IPS-NIHi11 (cell line): ENCODE data around the gene SLC9A9.

ENCODE experiments used
- DNase-seq: peaks from one replicate; pipeline ENCODE4 v3.0.0; 2012; ENCODE audit warnings: mixed read lengths, low spot score

SLC9A9 gene

DNA sequence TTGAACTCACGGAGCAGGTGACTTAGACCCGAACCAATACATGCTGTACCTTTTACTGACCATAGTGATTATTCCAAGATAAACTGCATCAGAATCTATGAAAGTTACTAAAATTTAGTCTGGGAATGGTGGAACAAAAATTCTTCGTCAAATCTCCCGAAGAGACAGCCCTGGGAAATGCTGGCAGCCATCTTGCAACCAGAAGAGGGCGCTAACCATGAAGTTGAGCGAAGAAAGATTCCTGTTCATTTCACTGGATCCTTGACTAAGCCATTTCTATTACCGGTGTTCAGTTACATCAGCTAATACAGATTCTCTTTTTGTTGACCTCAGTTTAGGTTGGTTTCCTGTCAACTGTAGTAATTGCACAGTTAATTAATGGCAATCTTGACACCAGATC is 199.6 kb downstream of the SLC9A9 start:
- DNase-seq: peak; percentile 38

DNA sequence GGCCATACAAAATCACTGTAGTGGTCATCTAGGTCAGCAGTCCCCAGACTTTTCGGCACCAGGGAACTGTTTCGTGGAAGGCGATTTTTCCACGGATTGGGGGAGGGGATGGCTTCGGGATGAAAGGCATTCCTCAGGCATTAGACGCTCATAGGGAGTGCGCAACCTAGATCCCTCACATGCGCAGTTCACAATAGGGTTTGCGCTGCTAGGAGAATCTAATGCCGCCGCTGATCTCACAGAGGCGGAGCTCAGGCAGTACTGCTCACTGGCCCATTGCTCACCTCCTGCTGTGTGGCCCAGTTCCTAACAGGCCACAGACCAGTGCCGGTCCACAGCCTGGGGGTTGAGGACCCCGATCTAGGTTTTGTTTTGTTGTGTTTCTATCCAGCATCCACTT is 200.1 kb downstream of the SLC9A9 start:
- no peak for DNase-seq

- peak; percentile 84 for DNase-seq
Observed at GRCh38 chr3:143644370-143645089, 203.7 kb downstream of the SLC9A9 start.

DNA sequence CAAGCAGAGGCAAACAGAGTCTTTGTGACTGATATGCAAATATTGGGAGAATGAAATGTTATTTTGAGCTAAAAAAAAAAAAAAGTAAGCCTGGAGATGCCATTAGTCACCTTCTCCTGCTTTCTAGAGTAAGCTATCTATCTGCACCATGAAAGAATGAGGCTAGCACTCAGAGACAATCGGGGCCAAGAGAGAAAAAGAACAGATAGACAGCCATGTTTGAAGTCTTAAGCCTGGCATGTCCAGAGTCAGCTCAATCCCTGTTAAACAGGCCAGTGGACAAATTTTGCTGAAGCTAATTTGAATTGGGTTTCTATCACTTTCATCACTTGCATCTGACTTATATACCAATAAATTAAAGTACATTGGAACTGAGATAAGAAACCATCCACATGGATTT is 204.4 kb downstream of the SLC9A9 start:
- no peak for DNase-seq

DNA sequence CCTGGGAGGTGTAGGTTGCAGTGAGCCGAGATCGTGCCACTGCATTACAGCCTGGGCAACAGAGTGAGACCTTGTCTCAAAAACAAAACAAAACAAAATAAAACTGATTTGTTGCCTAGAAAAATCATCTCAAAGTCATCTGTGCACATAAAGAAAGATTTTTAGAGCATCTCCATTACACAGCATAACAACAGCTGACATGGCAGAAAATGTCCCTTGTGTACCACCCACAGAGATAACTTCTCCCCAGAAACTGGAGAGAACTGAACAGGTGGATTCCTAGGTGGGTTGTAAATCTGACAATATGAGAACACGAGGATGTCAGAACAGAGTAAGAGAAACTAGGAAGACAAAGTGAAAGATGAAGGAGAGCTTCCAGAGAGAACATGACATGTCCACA is 207.5 kb downstream of the SLC9A9 start:
- no peak for DNase-seq

DNA sequence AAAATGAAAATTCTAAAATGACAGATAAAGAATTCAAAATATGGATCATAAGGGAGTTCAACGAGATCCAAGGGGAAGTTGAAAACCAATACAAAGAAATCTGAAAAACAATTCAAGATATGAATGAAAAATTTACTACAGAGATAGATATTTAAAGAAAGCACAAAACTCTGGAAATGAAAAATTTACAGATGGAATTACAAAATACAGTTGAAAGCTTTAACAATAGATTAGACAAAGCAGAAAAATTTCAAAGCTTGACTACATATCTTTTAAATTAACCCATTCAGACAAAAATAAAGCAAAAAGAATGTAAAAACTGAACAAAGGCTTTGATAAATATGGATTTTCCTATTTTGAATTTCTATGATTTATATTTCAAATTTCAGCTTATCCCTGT is 211.1 kb downstream of the SLC9A9 start:
- DNase-seq: no peak

- DNase-seq: no peak
Observed at GRCh38 chr3:143634991-143635390, 213.3 kb downstream of the SLC9A9 start.

- no peak for DNase-seq
Observed at GRCh38 chr3:143634427-143634826, 213.8 kb downstream of the SLC9A9 start.

- no peak for DNase-seq
Observed at GRCh38 chr3:143633816-143634215, 214.5 kb downstream of the SLC9A9 start.

DNA sequence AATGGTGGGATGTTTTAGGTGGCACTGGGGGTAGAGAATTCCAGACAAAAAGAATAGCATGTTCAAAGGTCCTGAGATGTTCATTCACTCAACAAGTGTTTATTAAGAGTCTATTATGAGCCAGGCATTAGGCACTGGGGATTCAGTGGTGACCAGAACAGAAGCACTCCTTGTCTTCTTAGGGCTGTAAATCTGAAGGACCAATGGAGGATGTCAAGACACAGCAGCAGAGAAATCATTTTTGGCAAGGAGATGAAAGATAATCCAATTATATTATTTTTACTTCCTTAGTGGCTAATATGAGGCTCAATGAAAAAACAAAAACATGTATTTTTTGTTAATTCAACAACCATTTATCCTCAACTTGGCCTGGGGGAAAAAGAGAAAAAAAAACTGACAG is 218.5 kb downstream of the SLC9A9 start:
- no peak for DNase-seq

DNA sequence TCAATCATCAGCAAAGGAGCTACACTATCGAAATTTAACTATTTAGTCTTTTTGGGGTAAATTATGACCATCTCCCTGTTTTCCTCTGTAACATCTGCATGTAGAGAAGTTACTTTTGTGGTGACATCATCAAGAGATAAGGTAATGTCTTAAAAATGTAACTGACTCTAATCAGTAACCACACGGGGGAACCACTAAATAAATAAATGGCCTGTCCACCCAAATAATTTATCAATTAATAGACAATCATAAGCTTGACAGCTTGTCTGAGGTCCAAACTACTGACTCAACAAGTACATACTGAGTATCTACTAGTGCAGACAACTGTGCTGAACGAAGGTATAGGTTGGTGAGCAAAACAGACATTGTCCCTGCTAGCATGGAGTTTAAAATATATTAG is 219.3 kb downstream of the SLC9A9 start:
- DNase-seq: no peak

GRCh38 chr3:143627336-143627735 is 220.9 kb downstream of the SLC9A9 start:
- DNase-seq: peak; percentile 6

DNA sequence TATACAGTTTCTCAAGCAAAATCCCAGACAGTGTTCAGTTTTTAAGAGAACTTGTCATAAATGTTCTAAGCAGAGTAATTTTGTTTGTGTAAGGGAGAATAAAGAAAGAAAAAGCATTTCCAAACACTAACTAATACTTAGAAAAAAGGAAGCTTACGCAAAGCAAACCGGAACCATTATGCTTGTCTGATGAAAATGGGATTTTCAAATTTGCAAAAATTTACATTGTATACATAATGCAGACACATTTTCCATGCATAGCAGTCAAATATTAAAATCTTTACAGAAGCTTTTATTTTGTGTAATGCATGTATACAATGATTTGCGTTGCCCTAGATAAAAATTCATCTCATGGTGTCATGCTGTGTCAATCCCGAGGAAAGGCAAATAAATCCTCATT is 229.0 kb downstream of the SLC9A9 start:
- DNase-seq: no peak

DNA sequence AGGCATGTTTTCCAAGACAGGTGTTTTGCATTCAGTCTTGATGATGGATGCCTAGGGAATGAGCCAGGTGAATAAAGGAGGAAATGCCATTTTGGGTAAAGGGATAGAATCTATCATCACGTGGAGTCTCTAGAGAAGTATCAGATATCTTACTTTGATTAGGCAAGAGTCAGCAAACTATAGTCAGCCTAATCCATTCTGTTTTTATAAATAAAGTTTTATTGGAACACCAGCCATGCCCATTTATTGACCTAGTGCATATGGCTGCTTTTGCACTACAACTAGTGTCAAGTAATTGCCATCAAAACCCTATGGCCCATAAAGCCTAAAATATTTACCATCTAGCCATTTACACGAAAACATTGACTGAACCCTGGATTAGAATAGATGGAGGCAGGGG is 231.2 kb downstream of the SLC9A9 start:
- no peak for DNase-seq

DNA sequence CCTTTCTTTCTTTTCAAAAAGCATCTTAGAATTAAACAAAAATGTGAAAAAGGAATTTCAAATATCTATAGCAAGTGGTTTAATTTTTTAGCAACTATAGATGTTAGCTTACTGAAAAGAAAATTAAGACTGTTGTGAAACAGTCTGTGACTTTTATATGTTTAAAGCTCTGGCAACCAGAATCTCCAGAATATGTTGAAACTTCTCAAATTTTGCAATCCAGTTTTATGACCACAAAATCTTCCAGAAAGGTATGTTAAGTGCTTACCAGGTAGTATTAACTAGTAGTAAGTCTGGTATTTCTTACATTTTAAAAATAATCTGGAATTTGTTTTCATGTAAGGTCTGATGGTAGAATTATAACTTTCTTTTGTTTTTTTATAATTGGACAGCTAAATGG is 235.0 kb downstream of the SLC9A9 start:
- DNase-seq: no peak

DNA sequence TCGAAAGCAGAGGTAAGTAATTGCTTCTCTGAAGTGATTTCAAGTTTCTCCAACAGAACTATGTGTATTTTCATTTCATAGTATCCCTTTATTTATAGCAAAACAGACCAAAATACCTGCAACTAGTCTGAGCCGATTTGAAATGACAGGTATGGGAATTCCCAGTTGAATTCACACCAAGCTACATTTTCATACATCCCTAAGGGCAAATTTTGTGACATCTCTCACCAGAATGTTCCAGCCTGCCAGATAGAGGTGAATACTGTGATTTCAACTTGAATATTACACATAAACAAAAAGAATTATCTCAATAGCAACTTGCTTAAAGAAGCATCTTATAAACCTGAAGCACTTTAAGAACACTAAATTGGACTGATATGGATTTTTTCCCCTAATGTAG is 235.7 kb downstream of the SLC9A9 start:
- no peak for DNase-seq

GRCh38 chr3:143608966-143609365 is 239.3 kb downstream of the SLC9A9 start:
- DNase-seq: no peak

GRCh38 chr3:143605233-143605950 is 242.9 kb downstream of the SLC9A9 start:
- DNase-seq: no peak

DNA sequence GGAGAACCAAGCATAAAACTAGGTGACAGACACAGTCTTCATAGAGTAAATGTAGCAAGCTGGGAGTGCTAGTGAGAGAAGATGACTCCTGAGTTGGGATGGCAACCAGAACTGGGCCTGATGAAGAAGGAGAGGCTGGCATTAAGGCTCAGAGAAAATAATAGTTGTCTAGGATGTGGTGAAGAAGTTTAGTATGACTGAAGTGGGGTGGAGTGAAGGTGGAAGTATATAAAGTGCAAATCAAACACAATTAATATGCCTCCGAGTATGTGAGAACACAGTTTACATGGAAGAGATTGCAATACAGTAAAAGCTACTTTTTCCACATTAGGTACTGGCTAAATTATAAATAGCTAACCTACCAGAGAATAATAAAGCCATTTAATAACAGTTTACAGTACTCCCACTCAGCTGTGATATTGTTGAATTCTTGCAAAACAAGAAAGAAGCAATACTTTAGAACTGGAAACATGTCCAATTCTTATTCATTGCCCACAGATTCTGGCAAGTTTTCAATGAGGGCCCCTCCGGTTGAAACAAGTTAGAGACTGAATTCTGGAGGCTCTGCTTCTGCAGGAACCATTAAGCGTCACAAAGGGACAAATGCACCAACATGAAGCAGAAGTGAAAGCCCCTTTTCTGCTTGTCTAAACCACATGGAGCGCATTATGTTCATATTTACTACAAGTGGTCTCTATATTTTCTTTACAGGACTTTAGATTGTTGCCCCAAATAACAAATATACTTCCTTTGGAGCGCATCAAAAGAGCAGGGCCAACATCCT is 243.7 kb downstream of the SLC9A9 start:
- no peak for DNase-seq

DNA sequence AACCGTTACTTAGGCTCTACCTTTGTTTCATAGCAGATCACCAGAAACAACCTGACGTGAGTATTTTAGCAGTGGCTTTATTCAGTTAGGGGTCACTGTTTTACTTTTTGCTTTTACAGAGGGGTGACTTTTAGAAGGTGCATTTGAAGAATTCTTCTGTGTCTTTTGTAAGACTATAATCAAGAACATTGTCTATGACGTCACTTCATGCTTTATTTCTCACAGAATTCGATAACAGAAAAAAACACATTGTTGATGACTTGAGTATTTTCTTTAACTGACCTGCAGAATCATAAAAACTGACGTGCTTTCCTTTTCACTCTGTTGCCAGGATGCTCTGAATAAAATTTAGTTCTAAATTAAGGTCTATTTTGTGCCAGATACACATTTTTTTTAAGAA is 244.5 kb downstream of the SLC9A9 start:
- no peak for DNase-seq

- no peak for DNase-seq
Observed at GRCh38 chr3:143601723-143602484, 246.4 kb downstream of the SLC9A9 start.
